ENCODE results near the gene MAS1.
"Not testable (repeated sequence)": the region's sequence is repeated elsewhere in the genome, so short reads cannot be mapped to it uniquely, and the experiment has no call there.

Gene MAS1

GRCh38 chr6:159914565-159914923, 23.8 kb downstream of the MAS1 start:
- no peak overlapping the region for H3K4me3 ChIP-seq (replicated peaks; ENCODE audit: low read depth, low read length)
- TF ChIP-seq CTCF (IDR thresholded peaks at IDR 0.05; ENCODE audit: low read length, missing control alignments) = no peak
- no peak for DNase-seq (ENCODE audit: low read depth)

- TF ChIP-seq CTCF (IDR thresholded peaks at IDR 0.05; ENCODE audit: low read length, missing control alignments) = no peak
- H3K4me3 ChIP-seq (replicated peaks; ENCODE audit: low read depth, low read length) = no peak overlapping the region
- no peak for DNase-seq (ENCODE audit: low read depth)
Measured at GRCh38 chr6:159915397-159915796, 24.6 kb downstream of the MAS1 start.

DNA sequence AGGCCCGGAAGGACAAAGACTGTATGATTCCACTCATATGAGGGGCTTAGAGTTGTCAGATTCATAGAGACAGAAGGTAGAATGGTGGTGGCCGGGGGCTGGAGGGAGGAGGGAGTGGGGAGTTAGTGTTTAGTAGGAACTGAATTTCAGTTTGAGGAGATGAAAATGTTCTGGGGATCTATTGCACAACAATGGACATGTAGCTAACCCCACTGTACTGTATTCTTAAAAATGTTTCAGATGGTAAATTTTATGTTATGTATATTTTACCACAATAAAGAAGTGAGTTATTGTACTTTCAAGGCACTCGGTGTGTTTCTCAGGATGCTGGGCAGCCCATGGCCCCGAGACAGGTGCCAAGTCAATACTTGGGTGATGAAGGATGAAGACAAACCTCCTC, 25.4 kb downstream of the MAS1 start:
- no peak for DNase-seq (ENCODE audit: low read depth)
- no peak overlapping the region for H3K4me3 ChIP-seq (replicated peaks; ENCODE audit: low read depth, low read length)
- no peak for TF ChIP-seq CTCF (IDR thresholded peaks at IDR 0.05; ENCODE audit: low read length, missing control alignments)

DNA sequence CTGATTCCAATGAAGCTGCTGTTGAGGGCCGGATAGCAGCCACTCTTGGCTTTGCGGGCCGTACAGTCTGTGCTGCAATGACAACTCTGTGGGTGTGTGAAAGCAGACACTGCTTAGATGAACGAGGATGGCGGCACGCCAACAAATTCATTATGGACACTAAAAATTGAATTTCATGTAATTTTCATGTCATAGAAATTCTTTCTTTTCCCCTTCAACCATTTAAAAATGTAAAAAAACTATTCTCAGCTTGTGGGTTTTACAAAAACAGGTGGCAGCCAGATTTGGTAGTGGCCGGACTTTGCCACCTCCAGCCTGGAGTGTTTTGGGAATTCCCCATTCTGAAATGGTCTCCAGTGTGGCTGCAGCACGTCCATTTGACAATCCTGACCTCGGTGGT, 26.0 kb downstream of the MAS1 start:
- no peak overlapping the region for H3K4me3 ChIP-seq (replicated peaks; ENCODE audit: low read depth, low read length)
- no peak for TF ChIP-seq CTCF (IDR thresholded peaks at IDR 0.05; ENCODE audit: low read length, missing control alignments)
- no peak for DNase-seq (ENCODE audit: low read depth)

GRCh38 chr6:159919011-159919511, 28.3 kb downstream of the MAS1 start:
- TF ChIP-seq CTCF (IDR thresholded peaks at IDR 0.05; ENCODE audit: low read length, missing control alignments) = no peak
- DNase-seq (ENCODE audit: low read depth) = peak; percentile 52
- no peak overlapping the region for H3K4me3 ChIP-seq (replicated peaks; ENCODE audit: low read depth, low read length)

GRCh38 chr6:159919800-159920199, 29.0 kb downstream of the MAS1 start:
- TF ChIP-seq CTCF (IDR thresholded peaks at IDR 0.05; ENCODE audit: low read length, missing control alignments) = no peak
- DNase-seq (ENCODE audit: low read depth) = no peak
- no peak overlapping the region for H3K4me3 ChIP-seq (replicated peaks; ENCODE audit: low read depth, low read length)

DNA sequence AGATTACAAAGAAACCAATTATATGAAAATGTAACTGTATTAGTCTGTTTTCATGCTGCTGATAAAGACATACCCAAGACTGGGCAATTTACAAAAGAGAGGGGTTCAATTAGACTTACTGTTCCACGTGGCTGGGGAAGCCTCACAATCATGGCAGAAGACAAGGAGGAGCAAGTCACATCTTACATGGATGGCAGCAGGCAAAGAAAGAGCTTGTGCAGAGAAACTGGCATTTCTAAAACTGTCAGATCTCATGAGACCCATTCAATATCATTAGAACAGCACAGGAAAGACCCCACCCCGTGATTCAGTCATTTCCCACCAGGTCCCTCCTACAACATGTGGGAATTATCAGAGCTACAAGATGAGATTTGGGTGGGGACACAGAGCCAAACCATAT, 33.4 kb downstream of the MAS1 start:
- H3K4me3 ChIP-seq (replicated peaks; ENCODE audit: low read depth, low read length) = not testable (repeated sequence)

More for the DNA sequence above, 33.4 kb downstream of the MAS1 start:
- DNase-seq (ENCODE audit: low read depth) = not testable (repeated sequence)
